GM12872 (cell line): Measurements from ENCODE around the gene UTP18.

Experiments used
- CTCF ChIP-seq: IDR thresholded peaks from 3 replicates; pipeline ENCODE4 v1.5.1; 2011; ENCODE audit warnings: low read depth, mild to moderate bottlenecking, low read length, moderate library complexity; ENCODE audit not compliant: insufficient read depth

Gene UTP18

DNA sequence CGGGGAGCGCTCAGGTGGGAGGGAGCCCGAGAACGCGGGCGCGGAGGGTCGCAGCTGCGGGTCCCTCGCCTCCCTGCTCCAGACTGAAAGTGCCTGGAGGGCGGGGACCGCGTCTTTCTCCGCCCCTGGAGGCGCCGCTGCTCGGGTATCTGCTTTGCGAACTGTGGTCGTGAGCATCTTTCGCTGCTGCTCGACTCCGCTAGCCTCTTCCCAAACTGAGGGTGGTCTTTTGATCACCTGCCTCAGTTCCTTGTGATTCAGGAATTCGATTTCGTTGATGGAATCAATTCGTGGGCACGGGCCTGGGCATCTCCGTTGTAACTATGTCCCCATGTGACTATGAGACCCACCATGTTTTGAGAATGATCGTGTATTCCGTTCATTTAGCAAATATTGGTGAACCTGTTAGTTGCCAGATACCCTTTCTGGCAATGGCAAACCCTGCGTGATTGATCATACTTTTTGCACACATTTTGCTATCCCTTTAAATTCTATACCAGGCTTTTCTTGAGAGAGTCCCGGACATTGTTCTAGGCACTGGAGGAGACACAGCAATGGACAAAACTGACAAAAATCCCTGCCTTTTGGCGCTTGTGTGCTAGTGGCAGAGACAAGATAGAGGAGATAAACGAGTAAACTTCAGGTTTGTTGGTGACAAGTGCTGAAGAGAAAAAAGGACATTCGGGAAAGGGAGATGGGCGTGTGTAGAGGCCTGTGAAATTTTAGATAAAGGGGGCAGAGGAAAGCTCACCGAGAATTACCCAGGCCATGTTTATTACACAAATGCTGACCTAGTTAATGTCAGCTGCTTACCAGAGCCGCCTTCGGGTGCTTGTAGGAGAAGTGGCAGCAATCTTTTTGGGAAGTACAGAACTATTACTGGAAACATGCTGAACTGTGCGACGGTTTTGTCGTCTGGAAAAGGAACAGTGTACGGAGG, 948 bp downstream of the UTP18 start:
- no peak for TF ChIP-seq CTCF

DNA sequence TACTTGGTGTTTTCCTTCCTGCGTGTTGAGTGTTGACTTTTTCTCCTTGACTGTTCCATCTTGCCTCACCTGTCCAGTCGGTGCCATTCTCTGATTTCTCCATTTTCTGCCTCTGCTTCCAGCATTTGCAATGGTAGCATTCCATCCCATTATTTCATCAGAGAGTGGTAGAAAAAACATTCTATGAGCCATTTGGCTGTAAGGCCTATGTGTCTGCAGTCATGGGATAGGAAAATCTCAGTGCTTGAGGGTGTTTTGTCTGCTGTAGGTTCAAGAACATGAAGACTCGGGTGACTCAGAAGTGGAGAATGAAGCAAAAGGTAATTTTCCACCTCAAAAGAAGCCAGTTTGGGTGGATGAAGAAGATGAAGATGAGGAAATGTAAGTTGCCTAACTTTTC, 2.7 kb downstream of the UTP18 start:
- no peak for TF ChIP-seq CTCF

DNA sequence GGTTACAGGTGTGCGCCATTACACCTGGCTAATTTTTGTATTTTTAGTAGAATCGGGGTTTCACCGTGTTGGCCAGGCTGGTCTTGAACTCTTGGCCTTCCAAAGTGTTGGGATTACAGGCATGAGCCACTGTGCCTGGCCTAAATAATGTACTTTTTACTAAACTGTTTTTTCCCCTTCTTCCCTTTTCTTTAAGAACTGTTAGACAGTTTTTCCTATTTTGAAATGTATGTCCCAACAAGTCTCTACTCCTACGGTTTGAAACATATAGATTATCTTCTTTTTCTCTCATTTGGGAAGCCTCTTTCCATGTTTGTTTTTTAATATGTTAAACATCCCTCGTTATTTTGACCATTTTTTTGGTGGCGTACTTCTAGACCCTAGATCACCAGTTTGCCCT, 9.6 kb downstream of the UTP18 start:
- TF ChIP-seq CTCF: no peak

- no peak for TF ChIP-seq CTCF
These were observed 10.3 kb downstream of the UTP18 start for GRCh38 chr17:51270636-51271035.

- no peak for TF ChIP-seq CTCF
These were observed 12.5 kb downstream of the UTP18 start for GRCh38 chr17:51272812-51273211.

DNA sequence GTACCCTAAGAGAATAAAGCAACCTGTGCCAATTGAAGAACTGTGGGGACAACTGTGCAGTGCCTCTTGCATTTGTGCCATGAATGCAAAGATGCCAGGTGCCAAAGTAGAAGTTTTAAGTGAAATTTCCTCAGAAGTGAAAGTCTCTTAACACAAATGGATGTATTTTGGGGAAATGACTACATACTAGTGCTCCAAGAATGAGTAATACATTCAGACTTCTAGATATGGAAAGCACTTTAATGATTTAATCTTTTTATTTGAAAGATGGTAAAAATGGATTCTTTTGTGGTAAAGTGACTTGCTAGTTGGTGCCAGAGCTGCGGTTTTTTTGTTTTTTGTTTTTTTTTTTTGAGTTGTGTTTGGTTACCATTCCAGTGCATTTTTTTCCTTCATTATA, 15.0 kb downstream of the UTP18 start:
- TF ChIP-seq CTCF: no peak

- no peak for TF ChIP-seq CTCF
These were observed 18.8 kb downstream of the UTP18 start for GRCh38 chr17:51279183-51279582.
